H1 (cell line): ENCODE results near the gene SLC12A8. TPM values are rescaled to one million over a fixed set of nuclear protein-coding genes. Genes with fewer than 3 reads are reported as not detected.

Source experiments
- CTCF ChIA-PET: fragments of 300-600 bp; sonication (Branson Sonifier 250); formaldehyde crosslinking; loops from one replicate; lab custom pipeline; 2021; ENCODE audit not compliant: partially characterized antibody; lab: Charles Lee
- POLR2A ChIA-PET: fragments of 300-600 bp; sonication (Branson Sonifier 250); formaldehyde crosslinking; loops from one replicate; lab custom pipeline; 2021; ENCODE audit warnings: inconsistent platforms; ENCODE audit not compliant: partially characterized antibody; lab: Charles Lee
- DNase-seq, 2 experiments: peaks; one replicate each; pipeline versions ENCODE4 v3.0.0 to v3.0.0-alpha.2; 2010 to 2022; ENCODE audit warnings: low spot score in 2 of 2, low read depth in 1 of 2, mixed read lengths in 1 of 2
- FAIRE-seq: peaks from 2 replicates; lab custom pipeline; 2011; peaks lifted over from hg19 to GRCh38; lab: Jason Lieb, UNC
- H2AFZ ChIP-seq: 2 replicates; pipeline ENCODE4 v1.8.1; 2012; ENCODE audit warnings: low read length, inconsistent platforms
- H2AK5ac ChIP-seq: 2 replicates; pipeline ENCODE4 v1.6.1; 2013; ENCODE audit warnings: low read depth, low read length
- H2BK120ac ChIP-seq: replicated peaks from 2 replicates; pipeline ENCODE3; 2013; ENCODE audit warnings: low read depth, low read length, inconsistent platforms
- H2BK12ac ChIP-seq: 2 replicates; pipeline ENCODE4 v1.6.1; 2013; ENCODE audit warnings: low read depth, low read length
- H2BK15ac ChIP-seq: 2 replicates; pipeline ENCODE4 v1.6.1; 2013; ENCODE audit warnings: low read length
- H2BK20ac ChIP-seq: 2 replicates; pipeline ENCODE4 v1.6.1; 2013; ENCODE audit warnings: low read length
- H2BK5ac ChIP-seq: 2 replicates; pipeline ENCODE4 v1.6.1; 2013; ENCODE audit warnings: low read depth, low read length
- H3K14ac ChIP-seq: 2 replicates; pipeline ENCODE4 v1.6.1; 2013; ENCODE audit warnings: inconsistent platforms; ENCODE audit not compliant: insufficient read length
- H3K18ac ChIP-seq: 2 replicates; pipeline ENCODE4 v1.6.1; 2013; ENCODE audit warnings: low read length; ENCODE audit errors: extremely low read depth
- H3K23ac ChIP-seq: 2 replicates; pipeline ENCODE4 v1.6.1; 2013; ENCODE audit warnings: inconsistent platforms; ENCODE audit not compliant: insufficient read length
- H3K23me2 ChIP-seq: 2 replicates; pipeline ENCODE4 v1.6.1; 2013; ENCODE audit warnings: low read depth, low read length
- H3K27ac ChIP-seq: 2 replicates; pipeline ENCODE4 v1.6.1; 2011; ENCODE audit warnings: low read depth, low read length, inconsistent platforms
- H3K27me3 ChIP-seq, 4 experiments: replicated peaks in 1 of 4; 1 replicate in 1 of 4; 2 replicates in 3 of 4; pipeline versions ENCODE4 v1.6.1 to v1.8.1; 2011 to 2013; ENCODE audit warnings: low read length in 3 of 4, mild to moderate bottlenecking in 3 of 4, inconsistent platforms in 2 of 4, mixed read lengths in 2 of 4, moderate library complexity in 1 of 4; ENCODE audit not compliant: control insufficient read depth in 3 of 4, insufficient read depth in 3 of 4; ENCODE audit errors: extremely low read depth in 1 of 4
- H3K36me3 ChIP-seq, 4 experiments: 2 replicates each; pipeline versions ENCODE4 v1.6.1 to v1.8.1; 2011 to 2013; ENCODE audit warnings: mild to moderate bottlenecking in 4 of 4, low read length in 3 of 4, moderate library complexity in 2 of 4, control low read depth in 1 of 4, inconsistent platforms in 1 of 4; ENCODE audit not compliant: insufficient read depth in 4 of 4, control insufficient read depth in 2 of 4
- H3K4ac ChIP-seq: replicated peaks from 2 replicates; pipeline ENCODE3; 2013; ENCODE audit warnings: low read length, low read depth, mixed read lengths, inconsistent platforms; ENCODE audit not compliant: insufficient read length
- H3K4me1 ChIP-seq, 4 experiments: replicated peaks in 1 of 4; 1 replicate in 1 of 4; 2 replicates in 3 of 4; pipeline versions ENCODE4 v1.6.1 to v1.8.1; 2011 to 2013; ENCODE audit warnings: low read length in 3 of 4, inconsistent platforms in 2 of 4, mixed read lengths in 1 of 4; ENCODE audit not compliant: insufficient read depth in 4 of 4, control insufficient read depth in 3 of 4
- H3K4me2 ChIP-seq, 2 experiments: 2 replicates each; pipeline versions ENCODE4 v1.6.1 to v1.8.1; 2011 to 2013; ENCODE audit warnings: low read depth in 2 of 2, low read length in 2 of 2, control low read depth in 1 of 2, inconsistent platforms in 1 of 2, mild to moderate bottlenecking in 1 of 2; ENCODE audit not compliant: insufficient read depth in 1 of 2
- H3K4me3 ChIP-seq, 4 experiments: fragments of 200-600, 300-600 bp in 1 of 4; sonication (generic), shearing (Covaris generic), sonication (Bioruptor Twin) in 1 of 4; 2 replicates each; pipeline versions ENCODE4 v1.5.1 to v1.8.1; 2011 to 2016; ENCODE audit warnings: low read length in 4 of 4, low read depth in 3 of 4, control low read depth in 2 of 4, inconsistent platforms in 2 of 4, mild to moderate bottlenecking in 2 of 4, mixed read lengths in 1 of 4, moderate library complexity in 1 of 4; ENCODE audit not compliant: insufficient read depth in 2 of 4; ENCODE audit errors: extremely low read depth in 1 of 4
- H3K56ac ChIP-seq: replicated peaks from 2 replicates; pipeline ENCODE3; 2013; ENCODE audit warnings: low read depth, mild to moderate bottlenecking, mixed read lengths, low read length, inconsistent platforms; ENCODE audit not compliant: insufficient read length
- H3K79me1 ChIP-seq: 2 replicates; pipeline ENCODE4 v1.6.1; 2013; ENCODE audit warnings: low read depth, low read length, control low read depth
- H3K79me2 ChIP-seq, 2 experiments: 2 replicates each; pipeline versions ENCODE4 v1.6.1 to v1.8.1; 2012 to 2013; ENCODE audit warnings: low read length in 2 of 2, mild to moderate bottlenecking in 2 of 2, inconsistent platforms in 1 of 2; ENCODE audit not compliant: insufficient read depth in 2 of 2, control insufficient read depth in 1 of 2
- H3K9ac ChIP-seq, 4 experiments: replicated peaks in 1 of 4; 1 replicate in 1 of 4; 2 replicates in 3 of 4; pipeline versions ENCODE4 v1.6.1 to v1.8.1; 2011 to 2013; ENCODE audit warnings: low read depth in 3 of 4, low read length in 3 of 4, control low read depth in 2 of 4, mild to moderate bottlenecking in 2 of 4, moderate library complexity in 2 of 4, inconsistent platforms in 1 of 4; ENCODE audit errors: extremely low read depth in 1 of 4
- H3K9me3 ChIP-seq, 2 experiments: 2 replicates each; pipeline versions ENCODE4 v1.6.1 to v1.8.1; 2012 to 2013; ENCODE audit warnings: mild to moderate bottlenecking in 2 of 2, moderate library complexity in 2 of 2, control low read depth in 1 of 2, inconsistent platforms in 1 of 2, low read depth in 1 of 2, low read length in 1 of 2, mixed read lengths in 1 of 2; ENCODE audit not compliant: insufficient read depth in 2 of 2
- H4K20me1 ChIP-seq, 2 experiments: replicated peaks in 1 of 2; 2 replicates each; pipeline versions ENCODE3 to v1.8.1; 2011 to 2013; ENCODE audit warnings: inconsistent platforms in 2 of 2, low read length in 2 of 2, mild to moderate bottlenecking in 1 of 2; ENCODE audit not compliant: insufficient read depth in 2 of 2, control insufficient read depth in 1 of 2
- H4K5ac ChIP-seq: 2 replicates; pipeline ENCODE4 v1.6.1; 2013; ENCODE audit warnings: low read length, low read depth, mixed read lengths, inconsistent platforms; ENCODE audit not compliant: insufficient read length
- H4K8ac ChIP-seq: 2 replicates; pipeline ENCODE4 v1.8.0; 2013; ENCODE audit warnings: mild to moderate bottlenecking, moderate library complexity, low read length, inconsistent platforms; ENCODE audit not compliant: insufficient read depth; ENCODE audit errors: extremely low read depth
- H4K91ac ChIP-seq: replicated peaks from 2 replicates; pipeline ENCODE3; 2013; ENCODE audit warnings: low read length, mixed read lengths, inconsistent platforms; ENCODE audit not compliant: insufficient read length
- WGBS, 2 experiments: shearing (Covaris generic) in 1 of 2; methylation state at CpG; one replicate each; pipeline versions ENCODE4 v1.1.6 to v1.1.7; 2013 to 2015; ENCODE audit warnings: low lambda C conversion rate in 2 of 2, mixed read lengths in 2 of 2, inconsistent platforms in 1 of 2, low coverage in 1 of 2, missing lambda C conversion rate in 1 of 2; ENCODE audit not compliant: insufficient replicate concordance in 2 of 2, insufficient coverage in 1 of 2, insufficient read length in 1 of 2; ENCODE audit errors: extremely low coverage in 1 of 2, missing lambda C conversion rate in 1 of 2; 5-methylcytosine and 5-hydroxymethylcytosine counted together
- polyA plus RNA-seq, 7 experiments: library from polyadenylated mRNA; depleted of rRNA in 3 of 7; stranded (reverse) in 5 of 7; unstranded in 2 of 7; fragments of >200 nt in 5 of 7; fragments of 200-250 nt in 2 of 7; gene quantifications; 1 replicate in 5 of 7; 2 replicates in 1 of 7; 4 replicates in 1 of 7; pipeline versions ENCODE4 v1.2.1 to v1.2.3, GENCODE V29; 2011 to 2013; ENCODE audit warnings: missing spikeins in 2 of 7, mixed read lengths in 2 of 7
- total RNA-seq: library from RNA; stranded (reverse); fragmentation: NEBNext Ultra II Directional; extraction: Animal tissue kit (Norgen Biotek cat#: 25700); gene quantifications from 2 replicates; pipeline ENCODE4 v1.2.1, GENCODE V29; 2021

The SLC12A8 gene
- total and polyA plus RNA-seq, 2 of the 8 experiments (the other 6 are each of a cell fraction or from before 2014, with no cell fraction given): 13.7 to 14.4 TPM

- H3K9ac ChIP-seq: no peak overlapping the region; a peak in 1 of 7 replicates
- WGBS, 2 experiments: 56% methylated on average over 7 of the region's 7 CpGs; no CpG with 5 or more reads in 1 of the 2 experiments
- ChIA-PET POLR2A (interaction anchor here (1.0 kb wide), 1 partner anchor 11 kb away, joined by 3 read pairs; no protein-coding TSS in a partner anchor), CTCF (interaction anchor here (0.7 to 3.5 kb wide), 12 partner anchors 11 to 149 kb away, joined by 3 to 14 read pairs (median 4); no protein-coding TSS in a partner anchor)
- H4K5ac ChIP-seq: no peak overlapping the region
- H3K18ac ChIP-seq: no peak overlapping the region
- FAIRE-seq (no peak), DNase-seq (no peak)
- H3K4me3 ChIP-seq: peak overlapping the region in 1 of 4 experiments; percentile 17; a peak in 1 of 8 replicates
- no peak overlapping the region for H3K56ac ChIP-seq
- H2BK20ac ChIP-seq: no peak overlapping the region
- no peak overlapping the region for H4K91ac ChIP-seq
- no peaks in the 10 kb centered on the region for H3K79me1 ChIP-seq
- H3K4me2 ChIP-seq: peak overlapping the region; percentile 20 to 34; a peak in 2 of 4 replicates
- H3K27ac ChIP-seq: no peak overlapping the region
- no peak overlapping the region for H2BK120ac ChIP-seq
- H3K23ac ChIP-seq: no peak overlapping the region
- no peaks in the 10 kb centered on the region for H3K9me3 ChIP-seq
- no peak overlapping the region for H3K14ac ChIP-seq
- no peak overlapping the region for H3K4ac ChIP-seq
- H3K27me3 ChIP-seq: peaks cover 0 to 8% (median 5%) of the 10 kb centered on the region in 4 experiments; a peak in 5 of 7 replicates
- no peaks in the 10 kb centered on the region for H3K36me3 ChIP-seq
- H2BK5ac ChIP-seq: no peak overlapping the region
- H2AFZ ChIP-seq: no peak overlapping the region
- H2AK5ac ChIP-seq: no peak overlapping the region
- peaks cover 15 to 40% (median 28%) of the 10 kb centered on the region in 4 experiments for H3K4me1 ChIP-seq
- no peak overlapping the region for H2BK15ac ChIP-seq
- H3K79me2 ChIP-seq: no peaks in the 10 kb centered on the region
- H4K20me1 ChIP-seq: no peaks in the 10 kb centered on the region
- peaks cover 7% of the 10 kb centered on the region; the same call in 1 of the 2 replicates for H3K23me2 ChIP-seq
- H4K8ac ChIP-seq: no peak overlapping the region; the same call in 1 of the 2 replicates
- 0 out of 2 replicates have a peak overlapping the region, but pooled peaks have one; percentile 43 for H2BK12ac ChIP-seq
Measured at GRCh38 chr3:125143982-125144652, 68.4 kb downstream of the SLC12A8 start.
